Mucosa of stomach (tissue), 1 donor: ENCODE results near the gene SLC35A3.

Experiments used
- H3K27me3 ChIP-seq: one replicate; pipeline ENCODE4 v1.7.0; 2013; ENCODE audit warnings: mild to moderate bottlenecking, low read length; ENCODE audit not compliant: control insufficient read depth, insufficient read depth
- H3K36me3 ChIP-seq: one replicate; pipeline ENCODE4 v1.7.0; 2013; ENCODE audit warnings: low read length; ENCODE audit not compliant: control insufficient read depth, insufficient read depth
- H3K4me1 ChIP-seq: one replicate; pipeline ENCODE4 v1.7.0; 2013; ENCODE audit warnings: mild to moderate bottlenecking, low read length; ENCODE audit not compliant: control insufficient read depth, insufficient read depth
- H3K4me3 ChIP-seq: one replicate; pipeline ENCODE4 v1.7.0; 2013; ENCODE audit warnings: low read length
- H3K9ac ChIP-seq: one replicate; pipeline ENCODE4 v1.7.0; 2013; ENCODE audit warnings: mild to moderate bottlenecking, low read length, moderate library complexity
- H3K9me3 ChIP-seq: one replicate; pipeline ENCODE4 v1.7.0; 2013; ENCODE audit warnings: mild to moderate bottlenecking, low read length, moderate library complexity; ENCODE audit not compliant: control insufficient read depth
- donor health status: Pancreatic carcinoma.

The SLC35A3 gene

DNA sequence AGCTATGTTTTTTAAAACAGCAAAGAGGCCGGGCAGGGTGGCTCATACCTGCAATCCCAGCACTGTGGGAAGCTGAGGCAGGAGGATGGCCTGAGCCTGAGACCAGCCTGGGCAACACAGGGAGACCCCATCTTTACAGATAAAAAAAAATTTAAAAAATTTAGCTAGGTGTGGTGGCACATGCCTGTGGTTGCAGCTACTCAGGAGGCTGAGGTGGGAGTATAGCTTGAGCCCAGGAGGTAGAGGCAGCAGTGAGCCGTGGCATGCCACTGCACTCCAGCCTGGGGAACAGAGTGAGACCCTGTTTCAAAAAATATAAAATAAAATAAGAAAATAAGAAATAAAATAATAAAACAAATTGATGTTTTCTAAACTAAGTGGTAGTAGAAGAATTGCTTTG lies 8.4 kb downstream of the SLC35A3 start:
- Histone ChIP-seq H3K9ac (no peak overlapping the region), H3K4me3 (no peak overlapping the region), H3K4me1 (peaks cover 17% of the 10 kb centered on the region), H3K27me3 (no peaks in the 10 kb centered on the region), H3K9me3 (no peaks in the 10 kb centered on the region), H3K36me3 (no peaks in the 10 kb centered on the region)

DNA sequence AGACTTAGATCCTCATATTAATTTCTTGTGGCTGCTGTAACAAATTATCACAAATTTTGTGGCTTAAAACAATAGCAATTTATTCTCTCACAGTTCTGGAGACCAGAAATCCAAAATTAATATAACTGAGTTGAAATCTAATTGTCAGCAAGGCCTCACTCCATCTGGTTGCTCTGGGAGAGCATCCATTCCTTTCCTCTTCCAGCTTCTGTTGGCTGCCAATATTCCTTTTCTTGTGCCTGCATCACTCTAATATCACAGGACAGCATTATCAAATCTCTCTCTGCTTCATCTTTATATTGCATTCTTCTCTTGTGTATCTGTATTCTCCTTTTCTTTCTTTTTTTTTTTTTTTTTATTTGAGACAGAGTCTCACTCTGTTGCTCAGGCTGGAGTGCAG lies 9.3 kb downstream of the SLC35A3 start:
- Histone ChIP-seq H3K9me3 (no peaks in the 10 kb centered on the region), H3K4me1 (peaks cover 17% of the 10 kb centered on the region), H3K4me3 (no peak overlapping the region), H3K27me3 (no peaks in the 10 kb centered on the region), H3K36me3 (no peaks in the 10 kb centered on the region), H3K9ac (no peak overlapping the region)

DNA sequence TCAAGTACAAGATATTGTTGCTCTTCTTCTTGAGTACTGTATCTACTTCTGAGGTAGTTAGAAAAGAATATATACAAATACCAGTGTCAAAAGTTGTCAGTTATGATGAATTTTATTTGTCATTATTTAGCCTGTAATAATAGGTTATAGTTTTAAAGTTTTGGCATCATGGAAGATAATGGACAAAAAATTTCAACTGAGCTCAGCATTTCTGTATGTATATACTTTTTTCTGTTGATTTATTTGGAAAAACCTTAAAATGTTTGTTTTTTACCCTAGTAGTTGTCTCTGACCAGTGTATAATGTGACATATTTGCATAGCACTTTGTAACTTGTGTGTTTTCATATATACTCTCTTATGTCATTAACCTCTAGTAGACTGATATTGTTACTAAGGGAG lies 11.1 kb downstream of the SLC35A3 start:
- Histone ChIP-seq H3K36me3 (no peaks in the 10 kb centered on the region), H3K9ac (no peak overlapping the region), H3K4me1 (peaks cover under 1% of the 10 kb centered on the region), H3K9me3 (no peaks in the 10 kb centered on the region), H3K4me3 (no peak overlapping the region), H3K27me3 (no peaks in the 10 kb centered on the region)

DNA sequence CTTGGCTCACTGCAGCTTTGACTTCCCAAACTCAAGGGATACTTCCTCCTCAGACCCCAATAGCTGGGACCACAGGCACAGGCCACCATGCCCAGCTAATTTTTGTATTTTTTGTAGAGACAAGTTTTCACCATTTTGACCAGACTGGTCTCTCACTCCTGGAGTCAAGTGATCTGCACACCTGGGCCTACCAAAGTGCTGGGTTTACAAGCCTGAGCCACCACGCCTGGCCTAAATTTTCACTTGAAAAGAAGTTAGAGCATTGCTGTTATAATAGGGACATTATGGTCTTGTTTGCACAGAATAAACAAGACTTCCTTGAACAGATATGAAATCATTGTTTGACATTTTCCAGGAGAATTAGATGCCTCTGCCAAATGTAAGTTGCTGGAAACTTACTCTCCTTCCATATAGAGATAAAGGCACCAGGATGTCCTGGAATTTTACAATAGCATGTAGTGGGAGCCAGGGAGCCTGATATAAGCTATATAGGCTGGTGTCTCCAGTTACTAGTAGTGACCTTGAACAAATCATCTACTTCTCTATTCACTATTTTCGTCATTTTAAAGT lies 16.9 kb downstream of the SLC35A3 start:
- Histone ChIP-seq H3K4me3 (no peak overlapping the region), H3K27me3 (no peaks in the 10 kb centered on the region), H3K9ac (no peak overlapping the region), H3K36me3 (no peaks in the 10 kb centered on the region), H3K9me3 (no peaks in the 10 kb centered on the region), H3K4me1 (peaks cover 10% of the 10 kb centered on the region)

- Histone ChIP-seq H3K4me3 (no peak overlapping the region), H3K36me3 (no peaks in the 10 kb centered on the region), H3K27me3 (no peaks in the 10 kb centered on the region), H3K4me1 (peaks cover 10% of the 10 kb centered on the region), H3K9ac (no peak overlapping the region), H3K9me3 (no peaks in the 10 kb centered on the region)
Observed at GRCh38 chr1:99988210-99988765, 18.5 kb downstream of the SLC35A3 start.

DNA sequence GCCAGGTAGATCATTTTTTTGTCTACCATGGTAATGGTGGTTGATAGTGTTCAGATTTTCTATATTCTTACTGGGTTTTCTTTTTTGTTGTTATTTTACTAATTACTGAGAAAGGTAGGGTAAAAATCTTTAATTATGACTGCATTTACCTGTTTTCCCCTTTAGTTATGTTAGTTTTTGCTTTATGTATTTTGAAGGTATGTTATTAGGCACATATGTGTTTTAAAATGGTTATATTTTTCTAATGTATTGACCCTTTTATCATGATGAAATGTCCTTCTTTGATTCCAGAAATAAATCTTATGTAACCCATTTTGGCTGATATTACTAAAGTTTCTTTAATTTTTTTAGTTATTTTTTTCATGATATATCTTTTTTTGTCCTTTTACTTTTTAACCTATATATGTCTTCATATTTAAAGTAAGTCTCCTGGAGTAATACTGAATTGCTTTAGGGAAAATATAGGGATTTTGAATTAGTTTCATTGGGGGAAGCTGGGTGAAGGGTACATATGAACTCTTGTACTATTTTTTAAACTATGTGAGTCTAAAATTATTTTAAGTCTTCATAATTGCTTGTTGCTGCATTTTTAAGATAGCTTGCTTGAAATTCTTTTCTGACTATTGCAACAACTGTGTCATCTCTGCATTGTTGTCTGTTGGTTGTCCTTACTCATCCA lies 22.4 kb downstream of the SLC35A3 start:
- Histone ChIP-seq H3K4me1 (no peaks in the 10 kb centered on the region), H3K9me3 (no peaks in the 10 kb centered on the region), H3K4me3 (no peak overlapping the region), H3K27me3 (no peaks in the 10 kb centered on the region), H3K9ac (no peak overlapping the region), H3K36me3 (no peaks in the 10 kb centered on the region)

DNA sequence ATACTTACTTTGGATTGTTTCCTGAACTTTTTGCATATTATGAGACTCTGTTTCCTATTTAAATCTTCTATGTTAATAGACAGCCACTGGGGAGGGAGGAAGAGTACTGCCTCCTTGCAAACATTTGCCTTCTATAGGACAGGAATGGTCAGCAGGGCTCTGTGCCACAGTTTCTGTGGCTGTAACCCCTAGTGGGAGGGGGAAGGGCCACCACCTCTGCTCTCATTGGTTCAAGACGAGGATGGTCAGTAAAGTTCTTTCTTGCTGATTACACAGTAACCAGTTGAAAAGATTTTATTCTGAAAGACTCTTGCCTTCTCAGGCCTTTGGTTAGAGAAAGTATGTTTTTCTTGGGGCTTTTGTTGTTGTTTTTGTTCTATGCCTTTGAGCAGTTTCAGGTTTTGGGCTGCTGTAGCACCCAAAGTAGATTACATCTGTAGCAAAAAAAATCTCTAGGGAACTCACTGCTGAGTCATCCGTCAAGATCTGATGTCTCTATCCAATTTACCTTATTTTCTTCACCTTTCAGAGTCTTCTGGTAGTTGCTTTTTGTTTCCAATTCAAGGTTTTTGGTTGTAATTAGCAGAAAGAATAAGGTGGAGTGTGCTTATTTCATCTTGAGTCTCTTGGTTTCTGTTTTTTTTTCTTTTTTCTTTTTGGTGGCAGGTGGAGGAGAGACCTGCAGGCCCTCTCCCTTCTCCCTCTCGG lies 23.1 kb downstream of the SLC35A3 start:
- Histone ChIP-seq H3K9me3 (no peaks in the 10 kb centered on the region), H3K36me3 (no peaks in the 10 kb centered on the region), H3K4me3 (no peak overlapping the region), H3K4me1 (no peaks in the 10 kb centered on the region), H3K9ac (no peak overlapping the region), H3K27me3 (no peaks in the 10 kb centered on the region)

DNA sequence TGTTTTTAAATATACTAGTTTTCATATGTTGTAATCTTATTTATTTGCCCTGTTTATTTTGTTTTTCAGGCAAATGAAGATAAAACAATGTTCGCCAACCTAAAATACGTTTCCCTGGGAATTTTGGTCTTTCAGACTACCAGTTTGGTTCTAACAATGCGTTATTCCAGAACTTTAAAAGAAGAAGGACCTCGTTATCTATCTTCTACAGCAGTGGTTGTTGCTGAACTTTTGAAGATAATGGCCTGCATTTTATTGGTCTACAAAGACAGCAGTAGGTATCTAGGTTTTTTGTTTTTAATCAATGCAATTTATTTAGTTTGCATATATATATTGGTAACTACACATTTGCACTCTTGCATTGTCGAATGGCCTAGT lies 23.7 kb downstream of the SLC35A3 start:
- Histone ChIP-seq H3K9ac (no peak overlapping the region), H3K36me3 (no peaks in the 10 kb centered on the region), H3K9me3 (no peaks in the 10 kb centered on the region), H3K27me3 (no peaks in the 10 kb centered on the region), H3K4me3 (no peak overlapping the region), H3K4me1 (no peaks in the 10 kb centered on the region)

DNA sequence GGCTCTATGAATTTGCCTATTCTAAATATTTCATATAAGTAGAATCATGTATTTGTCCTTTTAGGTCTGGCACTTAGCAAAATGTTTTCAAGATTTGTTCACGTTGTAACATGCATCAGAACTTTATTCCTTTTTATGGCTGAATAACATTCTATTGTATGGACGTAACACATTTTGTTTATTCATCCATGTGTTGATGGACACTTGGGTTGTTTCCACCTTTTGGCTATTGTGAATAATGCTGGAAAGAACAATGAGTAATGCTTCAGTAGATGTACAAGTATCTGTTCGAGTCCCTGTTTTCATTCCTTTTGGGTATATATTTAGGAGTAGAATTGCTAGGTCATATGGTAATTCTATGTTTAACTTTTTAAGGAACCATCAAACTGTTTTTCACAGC lies 24.7 kb downstream of the SLC35A3 start:
- no peaks in the 10 kb centered on the region for H3K36me3 ChIP-seq

DNA sequence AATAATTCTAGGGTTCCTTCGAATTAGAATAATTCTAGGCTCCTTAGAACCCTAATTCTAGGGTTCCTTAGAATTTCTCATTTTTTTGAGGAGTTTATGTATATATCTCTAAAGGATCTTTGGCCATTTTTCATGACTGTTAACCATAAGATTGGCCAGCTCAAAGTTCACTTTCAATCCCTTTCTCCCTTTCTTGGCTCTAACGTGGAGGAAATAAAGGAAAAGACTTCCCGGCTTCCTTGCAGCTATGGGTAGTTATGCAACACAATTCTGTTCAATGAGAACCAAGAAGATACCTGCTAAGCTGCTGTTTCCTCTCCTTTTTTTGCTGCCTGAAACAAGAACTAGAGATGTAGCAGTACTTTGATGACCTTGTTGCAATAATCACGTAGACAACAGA lies 27.2 kb downstream of the SLC35A3 start:
- Histone ChIP-seq H3K9ac (no peak overlapping the region), H3K9me3 (no peaks in the 10 kb centered on the region), H3K4me1 (no peaks in the 10 kb centered on the region), H3K4me3 (no peak overlapping the region), H3K27me3 (no peaks in the 10 kb centered on the region), H3K36me3 (no peaks in the 10 kb centered on the region)

More for the DNA sequence above, 24.7 kb downstream of the SLC35A3 start:
- Histone ChIP-seq H3K4me1 (no peaks in the 10 kb centered on the region), H3K9ac (no peak overlapping the region), H3K4me3 (no peak overlapping the region), H3K27me3 (no peaks in the 10 kb centered on the region), H3K9me3 (no peaks in the 10 kb centered on the region)

GRCh38 chr1:100001462-100001861 lies 31.7 kb downstream of the SLC35A3 start:
- Histone ChIP-seq H3K4me3 (no peak overlapping the region), H3K4me1 (no peaks in the 10 kb centered on the region), H3K27me3 (no peaks in the 10 kb centered on the region), H3K36me3 (no peaks in the 10 kb centered on the region), H3K9ac (no peak overlapping the region), H3K9me3 (no peaks in the 10 kb centered on the region)

DNA sequence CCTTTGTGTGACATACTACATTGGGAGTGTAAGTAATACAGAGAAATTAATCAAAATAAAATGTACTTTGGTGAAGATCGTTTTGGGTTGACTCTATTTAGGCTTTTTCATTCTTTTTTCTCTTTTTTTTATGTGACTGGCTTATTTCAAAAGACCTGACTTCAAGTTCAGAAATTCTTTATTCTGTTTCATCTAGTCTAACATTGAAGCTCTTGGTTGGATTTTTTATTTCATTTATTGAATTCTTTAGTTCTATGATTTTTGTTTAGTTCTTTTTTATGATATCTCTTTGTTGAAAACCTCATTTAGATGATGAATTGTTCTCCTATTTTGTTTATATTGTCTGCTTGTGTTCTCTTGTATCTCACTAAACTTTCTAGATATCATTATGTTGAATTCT lies 35.6 kb downstream of the SLC35A3 start:
- no peaks in the 10 kb centered on the region for H3K36me3 ChIP-seq

More for the DNA sequence above, 35.6 kb downstream of the SLC35A3 start:
- H3K27me3 ChIP-seq, result no peaks in the 10 kb centered on the region
- no peak overlapping the region for H3K9ac ChIP-seq
- H3K4me3 ChIP-seq, result no peak overlapping the region
- H3K4me1 ChIP-seq, result no peaks in the 10 kb centered on the region
- no peaks in the 10 kb centered on the region for H3K9me3 ChIP-seq
